Osteoblast (primary cell): ENCODE measurements around the gene RTP3. TPM values are rescaled to one million over a fixed set of nuclear protein-coding genes. Genes with fewer than 3 reads are reported as not detected.
"Not testable (repeated sequence)": the region's sequence is repeated elsewhere in the genome, so short reads cannot be mapped to it uniquely, and the experiment has no call there.

Experiments used
- DNase-seq: peaks from one replicate; pipeline ENCODE4 v3.0.0; 2011; ENCODE audit warnings: low spot score, mixed read lengths; ENCODE audit not compliant: insufficient read length; ENCODE audit errors: missing footprints
- H2AFZ ChIP-seq: 2 replicates; pipeline ENCODE4 v1.6.0; 2011; ENCODE audit warnings: mild to moderate bottlenecking, low read length
- H3K27ac ChIP-seq: 2 replicates; pipeline ENCODE4 v1.5.1; 2011; ENCODE audit warnings: mild to moderate bottlenecking, low read depth, low read length, moderate library complexity
- H3K27me3 ChIP-seq: 2 replicates; pipeline ENCODE4 v1.6.0; 2012; ENCODE audit warnings: mild to moderate bottlenecking, control low read depth, inconsistent platforms, low read length, moderate library complexity; ENCODE audit not compliant: insufficient read depth
- H3K36me3 ChIP-seq: 2 replicates; pipeline ENCODE4 v1.5.1; 2011; ENCODE audit warnings: mild to moderate bottlenecking, low read length, control low read depth, moderate library complexity; ENCODE audit not compliant: insufficient read depth
- H3K4me1 ChIP-seq: 2 replicates; pipeline ENCODE4 v1.5.1; 2011; ENCODE audit warnings: mild to moderate bottlenecking, low read length, control low read depth, moderate library complexity; ENCODE audit not compliant: insufficient read depth
- H3K4me2 ChIP-seq: 2 replicates; pipeline ENCODE4 v1.6.0; 2011; ENCODE audit warnings: mild to moderate bottlenecking, low read length; ENCODE audit not compliant: insufficient read depth
- H3K4me3 ChIP-seq: fragments of 200-600 bp; sonication (generic); 3 replicates; pipeline ENCODE4 v1.5.1; 2012; ENCODE audit warnings: mild to moderate bottlenecking, low read length, inconsistent platforms; ENCODE audit not compliant: insufficient read depth
- H3K79me2 ChIP-seq: 2 replicates; pipeline ENCODE4 v1.6.0; 2012; ENCODE audit warnings: mild to moderate bottlenecking, low read length, control low read depth, inconsistent platforms; ENCODE audit not compliant: insufficient read depth
- H3K9me3 ChIP-seq: 2 replicates; pipeline ENCODE4 v1.5.1; 2011; ENCODE audit warnings: low read depth, low read length, control low read depth
- H4K20me1 ChIP-seq: 2 replicates; pipeline ENCODE4 v1.6.0; 2012; ENCODE audit warnings: mild to moderate bottlenecking, low read length, control low read depth; ENCODE audit not compliant: insufficient read depth
- total RNA-seq: library from RNA; depleted of rRNA; stranded (reverse); fragments of >200 nt; gene quantifications from 2 replicates; pipeline ENCODE4 v1.2.3, GENCODE V29; 2012
- TF ChIP-seq, protein P1 (sequence below): IDR thresholded peaks from 2 replicates; pipeline ENCODE4 v1.5.1; 2011; ENCODE audit warnings: mild to moderate bottlenecking, low read depth, low read length, moderate library complexity; ENCODE audit errors: extremely low read depth

RTP3 gene
- total RNA-seq, 1 donor, result not detected

DNA sequence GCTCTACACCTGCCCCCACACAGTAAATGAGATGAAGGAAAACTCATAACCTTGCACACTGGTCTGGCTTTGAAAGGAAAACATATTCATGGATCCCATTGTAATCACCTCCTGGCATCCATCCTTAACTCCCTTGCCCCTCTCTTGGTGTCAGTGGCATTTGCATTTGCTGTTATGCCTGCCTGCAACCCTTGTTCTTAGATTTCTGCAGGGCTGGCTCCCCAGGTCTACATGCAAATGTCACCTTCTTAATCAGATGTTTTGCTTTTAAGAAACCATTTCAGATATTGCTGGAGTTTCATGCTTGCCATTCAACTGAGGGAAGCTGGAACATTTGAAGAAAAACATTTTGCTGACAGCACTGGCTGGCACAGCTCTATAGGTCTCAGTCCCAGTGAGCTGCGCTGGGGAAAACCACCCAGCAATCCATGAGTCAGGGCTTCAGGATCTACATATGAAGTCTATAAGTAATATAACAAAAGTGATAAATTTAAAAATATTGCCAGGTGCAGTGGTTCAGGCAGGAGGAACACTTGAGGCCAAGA is 49.2 kb downstream of the RTP3 start:
- H3K4me3 ChIP-seq, result no peak overlapping the region
- no peak overlapping the region for H3K27ac ChIP-seq
- TF ChIP-seq, protein P1, sequence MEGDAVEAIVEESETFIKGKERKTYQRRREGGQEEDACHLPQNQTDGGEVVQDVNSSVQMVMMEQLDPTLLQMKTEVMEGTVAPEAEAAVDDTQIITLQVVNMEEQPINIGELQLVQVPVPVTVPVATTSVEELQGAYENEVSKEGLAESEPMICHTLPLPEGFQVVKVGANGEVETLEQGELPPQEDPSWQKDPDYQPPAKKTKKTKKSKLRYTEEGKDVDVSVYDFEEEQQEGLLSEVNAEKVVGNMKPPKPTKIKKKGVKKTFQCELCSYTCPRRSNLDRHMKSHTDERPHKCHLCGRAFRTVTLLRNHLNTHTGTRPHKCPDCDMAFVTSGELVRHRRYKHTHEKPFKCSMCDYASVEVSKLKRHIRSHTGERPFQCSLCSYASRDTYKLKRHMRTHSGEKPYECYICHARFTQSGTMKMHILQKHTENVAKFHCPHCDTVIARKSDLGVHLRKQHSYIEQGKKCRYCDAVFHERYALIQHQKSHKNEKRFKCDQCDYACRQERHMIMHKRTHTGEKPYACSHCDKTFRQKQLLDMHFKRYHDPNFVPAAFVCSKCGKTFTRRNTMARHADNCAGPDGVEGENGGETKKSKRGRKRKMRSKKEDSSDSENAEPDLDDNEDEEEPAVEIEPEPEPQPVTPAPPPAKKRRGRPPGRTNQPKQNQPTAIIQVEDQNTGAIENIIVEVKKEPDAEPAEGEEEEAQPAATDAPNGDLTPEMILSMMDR, result no peak
- no peaks in the 10 kb centered on the region for H3K79me2 ChIP-seq
- H2AFZ ChIP-seq, result no peak overlapping the region
- no peaks in the 10 kb centered on the region for H3K27me3 ChIP-seq
- H3K36me3 ChIP-seq, result no peaks in the 10 kb centered on the region
- peak; percentile 29 for DNase-seq
- no peak overlapping the region for H3K4me2 ChIP-seq
- no peaks in the 10 kb centered on the region for H3K9me3 ChIP-seq
- peaks cover 17% of the 10 kb centered on the region for H3K4me1 ChIP-seq
- no peaks in the 10 kb centered on the region for H4K20me1 ChIP-seq

- H3K4me1 ChIP-seq, result peaks cover 14% of the 10 kb centered on the region
- H2AFZ ChIP-seq, H3K36me3 ChIP-seq, H4K20me1 ChIP-seq, H3K9me3 ChIP-seq, H3K4me2 ChIP-seq, H3K79me2 ChIP-seq, H3K27me3 ChIP-seq, H3K27ac ChIP-seq, DNase-seq, H3K4me3 ChIP-seq: not testable (repeated sequence)
Observed at GRCh38 chr3:46548611-46549010, 50.8 kb downstream of the RTP3 start.

DNA sequence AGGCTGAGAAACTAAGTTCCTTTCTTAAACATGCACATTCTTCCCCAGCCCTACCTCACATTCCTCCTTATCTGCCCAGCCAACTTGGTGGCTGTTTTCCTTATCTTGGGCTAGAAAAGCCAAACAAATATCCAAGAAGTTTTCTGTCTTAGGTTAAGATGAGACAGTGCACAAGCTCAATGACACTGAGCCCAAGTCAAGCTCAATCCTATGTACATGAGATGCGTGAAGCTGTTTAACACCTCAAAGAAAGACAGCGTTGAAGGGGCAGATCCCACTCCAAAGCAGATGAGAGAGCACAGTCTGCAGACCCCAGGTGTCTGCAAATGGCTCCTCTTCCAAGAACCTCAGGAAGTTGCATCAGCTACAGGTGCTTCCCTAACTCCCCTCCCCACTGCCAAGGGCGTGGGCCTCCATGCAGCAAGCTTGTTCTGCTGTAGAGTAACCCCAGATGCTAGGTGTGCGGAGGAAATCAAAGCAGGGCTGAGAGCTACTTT is 51.7 kb downstream of the RTP3 start:
- Histone ChIP-seq H3K27ac (no peak overlapping the region), H3K79me2 (no peaks in the 10 kb centered on the region)
- peak; percentile 21 for DNase-seq

DNA sequence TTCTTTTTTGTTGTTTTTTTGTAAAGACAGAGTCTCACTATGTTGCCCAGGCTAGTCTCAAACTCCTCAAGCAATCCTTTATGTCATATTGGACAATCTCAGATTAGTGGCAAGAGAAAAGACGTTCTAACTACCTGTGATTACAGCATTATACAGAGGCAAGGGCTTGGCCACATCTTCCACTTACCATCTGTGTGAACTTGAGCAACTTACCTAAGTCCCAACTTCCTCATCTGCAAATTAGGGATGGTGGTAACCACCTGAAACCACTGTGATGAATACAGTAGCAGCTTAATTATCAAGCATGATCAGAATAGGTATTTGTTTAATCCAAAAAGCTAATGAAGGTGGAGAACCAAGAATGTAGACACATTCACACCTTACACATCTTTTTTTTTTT is 52.2 kb downstream of the RTP3 start:
- Histone ChIP-seq H3K27ac (no peak overlapping the region), H4K20me1 (no peaks in the 10 kb centered on the region), H3K36me3 (no peaks in the 10 kb centered on the region), H3K4me2 (no peak overlapping the region), H3K9me3 (no peaks in the 10 kb centered on the region), H3K79me2 (no peaks in the 10 kb centered on the region), H3K4me1 (peaks cover 15% of the 10 kb centered on the region), H3K4me3 (no peak overlapping the region), H2AFZ (no peak overlapping the region), H3K27me3 (no peaks in the 10 kb centered on the region)
- TF ChIP-seq, protein P1, result no peak
- DNase-seq, result no peak

More for the DNA sequence above, 51.7 kb downstream of the RTP3 start:
- Histone ChIP-seq H4K20me1 (no peaks in the 10 kb centered on the region), H3K27me3 (no peaks in the 10 kb centered on the region), H3K36me3 (no peaks in the 10 kb centered on the region), H3K4me1 (peaks cover 15% of the 10 kb centered on the region), H3K9me3 (no peaks in the 10 kb centered on the region), H3K4me3 (no peak overlapping the region), H2AFZ (no peak overlapping the region), H3K4me2 (no peak overlapping the region)
- TF ChIP-seq, protein P1, result no peak

Other genes starting within 250 kb of the RTP3 start
- not detected in 2 replicates for gene CCR2, start 143.9 kb upstream of the RTP3 start, total RNA-seq
- gene CCR5, start 127.0 kb upstream of the RTP3 start, total RNA-seq, result not detected in 2 replicates
- gene CCRL2, start 90.7 kb upstream of the RTP3 start, total RNA-seq, result 0.72 and 0.88 TPM in 2 replicates
- 0.59 and 0.72 TPM in 2 replicates for gene LTF, start 33.1 kb upstream of the RTP3 start, total RNA-seq
- 4.7 and 5.1 TPM in 2 replicates for gene LRRC2, start 68.3 kb downstream of the RTP3 start, total RNA-seq
- gene FAM240A, start 114.5 kb downstream of the RTP3 start, total RNA-seq, result under 0.01 and 0.36 TPM in 2 replicates
- gene ALS2CL, start 195.7 kb downstream of the RTP3 start, total RNA-seq, result 1.1 and 1.8 TPM in 2 replicates
- under 0.01 TPM in 2 replicates for gene TMIE, start 203.4 kb downstream of the RTP3 start, total RNA-seq
- gene PRSS50, start 219.9 kb downstream of the RTP3 start, total RNA-seq, result not detected in 2 replicates